ENCODE measurements around the gene MTG1. TPM values are rescaled to one million over a fixed set of nuclear protein-coding genes. Genes with fewer than 3 reads are reported as not detected.

MTG1 gene
- total and polyA plus RNA-seq, 2 experiments from 2014 or later, result 22.8 to 50.7 TPM

- H3K4me3 ChIP-seq, result no peak overlapping the region
- no peaks in the 10 kb centered on the region for H3K36me3 ChIP-seq (ENCODE audit: low read depth)
- H3K27me3 ChIP-seq (replicated peaks; ENCODE audit: insufficient read depth), result no peaks in the 10 kb centered on the region
- 77 to 84% methylated on average over 18 to 21 of the region's 21 CpGs for WGBS, 2 experiments (ENCODE audit: low coverage in 1 of 2, low lambda C conversion rate in 2 of 2, missing lambda C conversion rate in 2 of 2)
- H3K27ac ChIP-seq, result no peak overlapping the region
- H3F3A ChIP-seq (ENCODE audit: insufficient read depth), result no peaks in the 10 kb centered on the region
- TF ChIP-seq EZH2phosphoT487 (IDR thresholded peaks at IDR 0.05; ENCODE audit: insufficient read depth, low read depth) (no peak), EZH2 (IDR thresholded peaks at IDR 0.05; ENCODE audit: insufficient read depth, poor library complexity, severe bottlenecking) (no peak)
- no peaks in the 10 kb centered on the region for H3K9me3 ChIP-seq (ENCODE audit: low read depth)
- H3K79me2 ChIP-seq (ENCODE audit: insufficient read depth), result no peaks in the 10 kb centered on the region
- in situ Hi-C loops (cut with MboI), result no loop called here
- H2AFZ ChIP-seq, result no peak overlapping the region
- DNase-seq, result peak; percentile 15
- H3K4me1 ChIP-seq (ENCODE audit: insufficient read depth), result no peaks in the 10 kb centered on the region
- H4K20me1 ChIP-seq (ENCODE audit: insufficient read depth), result no peaks in the 10 kb centered on the region
- no peak overlapping the region for H3K4me2 ChIP-seq (ENCODE audit: unreplicated experiment)
- H3K9me2 ChIP-seq (ENCODE audit: insufficient read depth), result no peaks in the 10 kb centered on the region
- no peak overlapping the region for H3K9ac ChIP-seq
Measured at GRCh38 chr10:133458710-133459453, 64.9 kb downstream of the MTG1 start.

DNA sequence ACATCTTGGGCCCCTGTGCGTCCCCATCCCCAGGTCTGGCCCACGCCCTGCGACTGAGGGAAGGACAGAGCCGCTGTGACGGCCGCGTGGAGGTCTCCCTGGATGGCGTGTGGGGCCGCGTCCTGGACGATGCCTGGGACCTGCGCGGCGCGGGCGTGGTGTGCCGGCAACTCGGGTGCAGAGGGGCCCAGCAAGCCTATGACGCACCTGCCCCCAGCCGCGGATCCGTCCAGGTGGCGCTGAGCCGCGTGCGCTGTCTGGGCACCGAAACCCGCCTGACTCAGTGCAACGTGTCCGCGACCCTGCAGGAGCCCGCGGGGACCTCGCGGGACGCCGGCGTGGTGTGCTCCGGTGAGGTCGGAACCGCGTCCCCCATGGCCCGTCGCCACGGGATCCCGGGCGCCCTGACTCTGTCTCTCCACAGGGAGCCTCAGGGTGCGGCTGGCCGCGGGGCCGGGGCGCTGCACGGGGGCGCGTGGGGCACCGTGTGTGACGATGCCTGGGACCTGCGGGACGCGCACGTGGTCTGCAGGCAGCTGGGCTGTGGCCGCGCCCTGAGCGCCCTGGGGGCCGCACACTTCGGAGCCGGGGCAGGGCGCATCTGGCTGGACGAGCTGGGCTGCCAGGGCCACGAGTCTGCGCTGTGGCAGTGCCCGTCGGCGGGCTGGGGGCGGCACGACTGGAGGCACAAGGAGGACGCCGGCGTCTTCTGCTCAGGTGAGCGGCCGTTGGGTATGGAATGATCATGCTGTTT is 65.7 kb downstream of the MTG1 start:
- H3K4me3 ChIP-seq, result no peak overlapping the region
- H3K9ac ChIP-seq, result no peak overlapping the region
- no peaks in the 10 kb centered on the region for H3K9me3 ChIP-seq (ENCODE audit: low read depth)
- H3K4me2 ChIP-seq (ENCODE audit: unreplicated experiment), result no peak overlapping the region
- H3K9me2 ChIP-seq (ENCODE audit: insufficient read depth), result no peaks in the 10 kb centered on the region
- H3K27me3 ChIP-seq (replicated peaks; ENCODE audit: insufficient read depth), result no peaks in the 10 kb centered on the region
- TF ChIP-seq EZH2 (IDR thresholded peaks at IDR 0.05; ENCODE audit: insufficient read depth, poor library complexity, severe bottlenecking), result no peak
- no peak for TF ChIP-seq EZH2phosphoT487 (IDR thresholded peaks at IDR 0.05; ENCODE audit: insufficient read depth, low read depth)
- H3K36me3 ChIP-seq (ENCODE audit: low read depth), result no peaks in the 10 kb centered on the region
- H3K4me1 ChIP-seq (ENCODE audit: insufficient read depth), result no peaks in the 10 kb centered on the region
- H3K27ac ChIP-seq, result no peak overlapping the region
- H4K20me1 ChIP-seq (ENCODE audit: insufficient read depth), result no peaks in the 10 kb centered on the region
- H2AFZ ChIP-seq, result no peak overlapping the region
- 67 to 71% methylated on average over 28 to 54 of the region's 81 CpGs for WGBS, 2 experiments (ENCODE audit: low coverage in 1 of 2, low lambda C conversion rate in 2 of 2, missing lambda C conversion rate in 2 of 2)
- H3F3A ChIP-seq (ENCODE audit: insufficient read depth), result no peaks in the 10 kb centered on the region
- no peak for DNase-seq
- in situ Hi-C loops (cut with MboI), result no loop called here
- H3K79me2 ChIP-seq (ENCODE audit: insufficient read depth), result no peaks in the 10 kb centered on the region

DNA sequence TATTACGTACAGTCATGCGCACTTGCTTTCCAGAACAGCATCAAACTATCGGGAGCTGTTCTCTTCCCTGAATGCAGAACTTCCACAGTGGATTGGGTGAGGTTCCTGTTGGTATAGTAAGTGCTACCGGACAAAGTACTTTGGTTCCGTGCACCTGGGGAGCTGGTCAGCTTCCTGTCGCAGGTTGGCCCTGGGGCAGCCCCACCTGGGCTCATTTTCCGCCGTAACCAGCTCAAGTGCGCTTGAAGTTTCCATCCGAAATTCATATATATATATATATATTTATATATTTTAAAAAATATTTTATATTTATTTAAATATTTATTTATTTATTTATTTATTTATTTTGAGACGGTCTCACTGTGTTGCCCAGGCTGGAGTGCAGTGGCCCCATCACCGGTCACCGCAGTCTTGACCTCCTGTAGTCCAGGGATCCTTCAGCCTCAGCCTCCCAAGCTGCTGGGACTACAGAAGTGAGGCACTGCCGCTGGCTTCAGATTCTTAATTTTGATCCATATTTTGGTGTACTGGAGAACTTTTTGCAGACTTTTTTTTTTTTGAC is 66.3 kb downstream of the MTG1 start:
- Histone ChIP-seq H3K4me1 (ENCODE audit: insufficient read depth) (no peaks in the 10 kb centered on the region), H3K4me3 (no peak overlapping the region), H3F3A (ENCODE audit: insufficient read depth) (no peaks in the 10 kb centered on the region), H3K27me3 (replicated peaks; ENCODE audit: insufficient read depth) (no peaks in the 10 kb centered on the region), H3K36me3 (ENCODE audit: low read depth) (no peaks in the 10 kb centered on the region), H3K79me2 (ENCODE audit: insufficient read depth) (no peaks in the 10 kb centered on the region), H3K4me2 (ENCODE audit: unreplicated experiment) (no peak overlapping the region), H2AFZ (no peak overlapping the region), H3K9me2 (ENCODE audit: insufficient read depth) (no peaks in the 10 kb centered on the region), H3K9me3 (ENCODE audit: low read depth) (no peaks in the 10 kb centered on the region), H3K27ac (no peak overlapping the region), H4K20me1 (ENCODE audit: insufficient read depth) (no peaks in the 10 kb centered on the region), H3K9ac (no peak overlapping the region)
- 84 to 88% methylated on average over 14 of the region's 14 CpGs for WGBS, 2 experiments (ENCODE audit: low coverage in 1 of 2, low lambda C conversion rate in 2 of 2, missing lambda C conversion rate in 2 of 2)
- in situ Hi-C loops (cut with MboI), result no loop called here
- DNase-seq, result no peak
- no peak for TF ChIP-seq EZH2 (IDR thresholded peaks at IDR 0.05; ENCODE audit: insufficient read depth, poor library complexity, severe bottlenecking)
- no peak for TF ChIP-seq EZH2phosphoT487 (IDR thresholded peaks at IDR 0.05; ENCODE audit: insufficient read depth, low read depth)

GRCh38 chr10:133461027-133461426 is 67.1 kb downstream of the MTG1 start:
- H3K9me2 ChIP-seq (ENCODE audit: insufficient read depth), result no peaks in the 10 kb centered on the region
- H3K9ac ChIP-seq, result no peak overlapping the region
- H3K4me3 ChIP-seq, result no peak overlapping the region
- no peaks in the 10 kb centered on the region for H3K79me2 ChIP-seq (ENCODE audit: insufficient read depth)
- H2AFZ ChIP-seq, result no peak overlapping the region
- no peaks in the 10 kb centered on the region for H4K20me1 ChIP-seq (ENCODE audit: insufficient read depth)
- H3K36me3 ChIP-seq (ENCODE audit: low read depth), result no peaks in the 10 kb centered on the region
- no peaks in the 10 kb centered on the region for H3F3A ChIP-seq (ENCODE audit: insufficient read depth)
- H3K4me1 ChIP-seq (ENCODE audit: insufficient read depth), result no peaks in the 10 kb centered on the region
- in situ Hi-C loops (cut with MboI), result no loop called here
- H3K4me2 ChIP-seq (ENCODE audit: unreplicated experiment), result no peak overlapping the region
- TF ChIP-seq EZH2 (IDR thresholded peaks at IDR 0.05; ENCODE audit: insufficient read depth, poor library complexity, severe bottlenecking) (no peak), EZH2phosphoT487 (IDR thresholded peaks at IDR 0.05; ENCODE audit: insufficient read depth, low read depth) (no peak)
- no peak overlapping the region for H3K27ac ChIP-seq
- H3K9me3 ChIP-seq (ENCODE audit: low read depth), result no peaks in the 10 kb centered on the region
- no peak for DNase-seq
- WGBS, 2 experiments (ENCODE audit: low coverage in 1 of 2, low lambda C conversion rate in 2 of 2, missing lambda C conversion rate in 2 of 2), result 88% methylated on average over 7 of the region's 7 CpGs
- H3K27me3 ChIP-seq (replicated peaks; ENCODE audit: insufficient read depth), result no peaks in the 10 kb centered on the region

Measured in GM23248 (cell line).